ENCODE data around the gene CTRB1. TPM values are rescaled to one million over a fixed set of nuclear protein-coding genes. Genes with fewer than 3 reads are reported as not detected.
"Not testable (repeated sequence)": the region's sequence is repeated elsewhere in the genome, so short reads cannot be mapped to it uniquely, and the experiment has no call there.

The CTRB1 gene
- total RNA-seq, 4 donors from 2014 or later, result not detected

- intact Hi-C loops (cut with DNase I), result no loop called here
- peak; percentile 74 to 82 for DNase-seq
- 34 to 36% methylated on average over 4 of the region's 4 CpGs for whole genome bisulfite sequencing, 2 donors
- Histone ChIP-seq H3K36me3 (no peaks in the 10 kb centered on the region), H3K4me1 (peaks cover 13 to 32% of the 10 kb centered on the region in 2 donors), H3K27ac (peak overlapping the region in 1 of 3 donors; percentile 53), H3K27me3 (no peaks in the 10 kb centered on the region), H3K9me3 (no peaks in the 10 kb centered on the region), H3K4me3 (replicated peaks in 1 of 3) (no peak overlapping the region)
- TF ChIP-seq, protein P1, sequence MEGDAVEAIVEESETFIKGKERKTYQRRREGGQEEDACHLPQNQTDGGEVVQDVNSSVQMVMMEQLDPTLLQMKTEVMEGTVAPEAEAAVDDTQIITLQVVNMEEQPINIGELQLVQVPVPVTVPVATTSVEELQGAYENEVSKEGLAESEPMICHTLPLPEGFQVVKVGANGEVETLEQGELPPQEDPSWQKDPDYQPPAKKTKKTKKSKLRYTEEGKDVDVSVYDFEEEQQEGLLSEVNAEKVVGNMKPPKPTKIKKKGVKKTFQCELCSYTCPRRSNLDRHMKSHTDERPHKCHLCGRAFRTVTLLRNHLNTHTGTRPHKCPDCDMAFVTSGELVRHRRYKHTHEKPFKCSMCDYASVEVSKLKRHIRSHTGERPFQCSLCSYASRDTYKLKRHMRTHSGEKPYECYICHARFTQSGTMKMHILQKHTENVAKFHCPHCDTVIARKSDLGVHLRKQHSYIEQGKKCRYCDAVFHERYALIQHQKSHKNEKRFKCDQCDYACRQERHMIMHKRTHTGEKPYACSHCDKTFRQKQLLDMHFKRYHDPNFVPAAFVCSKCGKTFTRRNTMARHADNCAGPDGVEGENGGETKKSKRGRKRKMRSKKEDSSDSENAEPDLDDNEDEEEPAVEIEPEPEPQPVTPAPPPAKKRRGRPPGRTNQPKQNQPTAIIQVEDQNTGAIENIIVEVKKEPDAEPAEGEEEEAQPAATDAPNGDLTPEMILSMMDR (IDR thresholded peaks at IDR 0.05), result no peak
- TF ChIP-seq POLR2A (IDR thresholded peaks at IDR 0.05), result no peak
These were observed 300 bp downstream of the CTRB1 start for GRCh38 chr16:75219088-75219487.

GRCh38 chr16:75219838-75220237, 1.1 kb downstream of the CTRB1 start:
- WGBS, 2 donors, result 49 to 71% methylated on average over 5 of the region's 5 CpGs
- no peaks in the 10 kb centered on the region for H3K36me3 ChIP-seq
- peaks cover 13 to 32% of the 10 kb centered on the region in 2 donors for H3K4me1 ChIP-seq
- TF ChIP-seq, protein P1 (IDR thresholded peaks at IDR 0.05), result no peak
- no peak for TF ChIP-seq POLR2A (IDR thresholded peaks at IDR 0.05)
- intact Hi-C loops (cut with DNase I), result no loop called here
- no peak overlapping the region for H3K4me3 ChIP-seq (replicated peaks in 1 of 3)
- peak overlapping the region in 2 of 3 donors; percentile 14 to 53 for H3K27ac ChIP-seq
- H3K9me3 ChIP-seq, result no peaks in the 10 kb centered on the region
- no peaks in the 10 kb centered on the region for H3K27me3 ChIP-seq
- DNase-seq, result peak in 1 of 2 donors; percentile 31

DNA sequence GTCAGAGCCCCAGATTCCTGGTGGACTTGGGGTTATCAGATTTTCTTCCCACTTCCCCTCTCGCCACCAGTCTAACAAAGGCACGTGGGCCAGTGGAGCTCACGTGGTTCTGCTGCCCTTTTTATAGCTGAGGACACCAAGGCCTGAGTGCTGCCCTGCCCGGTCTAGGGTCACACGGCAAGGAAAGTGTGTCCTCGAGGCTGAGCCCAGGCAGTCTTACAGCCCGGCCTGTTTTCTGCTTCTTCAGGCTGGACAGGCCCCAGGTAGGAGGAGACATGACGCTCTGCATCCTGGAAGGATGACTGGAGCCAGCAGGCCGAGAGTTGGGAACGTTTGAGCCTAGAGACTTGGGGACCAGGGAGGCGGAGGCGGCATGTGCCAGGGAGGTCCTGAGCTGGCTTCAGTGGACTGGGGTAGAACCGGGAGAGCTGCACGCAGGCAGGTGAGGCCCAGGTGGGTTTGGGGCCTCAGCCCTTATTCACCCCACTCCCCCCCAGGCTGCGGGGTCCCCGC, 3.5 kb downstream of the CTRB1 start:
- Histone ChIP-seq H3K4me3 (replicated peaks in 1 of 3) (no peak overlapping the region), H3K27ac (no peak overlapping the region), H3K27me3 (no peaks in the 10 kb centered on the region), H3K36me3 (no peaks in the 10 kb centered on the region), H3K4me1 (peaks cover 6 to 17% of the 10 kb centered on the region in 2 donors), H3K9me3 (no peaks in the 10 kb centered on the region)
- 80 to 96% methylated on average over 3 to 5 of the region's 16 CpGs for WGBS, 2 donors
- TF ChIP-seq POLR2A (IDR thresholded peaks at IDR 0.05), result no peak
- TF ChIP-seq, protein P1 (IDR thresholded peaks at IDR 0.05), result no peak
- DNase-seq, result peak in 1 of 2 donors; percentile 25
- intact Hi-C loops (cut with DNase I), result no loop called here

- 87% methylated on average over 10 of the region's 20 CpGs; no CpG with 5 or more reads in 1 of the 2 donors for WGBS, 2 donors
- H3K27me3 ChIP-seq; intact Hi-C loops (cut with DNase I); H3K9me3 ChIP-seq; H3K27ac ChIP-seq; DNase-seq; H3K36me3 ChIP-seq; H3K4me3 ChIP-seq (replicated peaks in 1 of 3): not testable (repeated sequence)
- peaks cover 6 to 16% of the 10 kb centered on the region in 2 donors for H3K4me1 ChIP-seq
These were observed 4.3 kb downstream of the CTRB1 start for GRCh38 chr16:75223129-75223528.

- Histone ChIP-seq H3K9me3 (no peaks in the 10 kb centered on the region), H3K36me3 (peaks cover 15 to 16% of the 10 kb centered on the region in 2 donors), H3K4me1 (peaks cover under 1 to 6% of the 10 kb centered on the region in 2 donors), H3K4me3 (replicated peaks in 1 of 3) (no peak overlapping the region), H3K27me3 (no peaks in the 10 kb centered on the region), H3K27ac (no peak overlapping the region)
- intact Hi-C loops (cut with DNase I), result no loop called here
- TF ChIP-seq, protein P1 (IDR thresholded peaks at IDR 0.05), result no peak
- TF ChIP-seq POLR2A (IDR thresholded peaks at IDR 0.05), result no peak
- no peak for DNase-seq
- WGBS, 2 donors, result 70 to 81% methylated on average over 16 to 18 of the region's 20 CpGs
These were observed 5.7 kb downstream of the CTRB1 start for GRCh38 chr16:75224306-75225082.

Measured in thyroid gland (tissue), 4 donors.